Omental fat pad (tissue), 4 donors: Measurements from ENCODE around the gene ZNF598. TPM values are rescaled to one million over a fixed set of nuclear protein-coding genes. Genes with fewer than 3 reads are reported as not detected.

Experiments
- ATAC-seq: fragments of 150-250 bp; one replicate; pipeline ENCODE4 v1.9.1; 2016; ENCODE audit warnings: mild to moderate bottlenecking, moderate library complexity; ENCODE audit not compliant: low FRiP score
- DNase-seq: peaks from one replicate; pipeline ENCODE4 v3.0.0-alpha.2; 2019; ENCODE audit warnings: low spot score
- CTCF ChIP-seq, 3 donors: fragments of 450-650 bp; IDR thresholded peaks; one replicate each; pipeline ENCODE4 v1.5.1; 2016 to 2017; ENCODE audit warnings: antibody characterized with exemption in 3 of 3, mild to moderate bottlenecking in 3 of 3, moderate library complexity in 2 of 3
- total RNA-seq, 4 donors: library from RNA; depleted of rRNA; stranded (reverse); fragments of >200 nt; gene quantifications; one replicate each; pipeline ENCODE4 v1.1.0, GENCODE V29; 2016

Gene ZNF598
- total RNA-seq, 4 donors from 2014 or later = 19.1 to 49.0 (median 24.3) TPM

GRCh38 chr16:1976951-1977874, 32.4 kb downstream of the ZNF598 start:
- ATAC-seq = no peak
- DNase-seq = no peak
- no peak for TF ChIP-seq CTCF (IDR thresholded peaks at IDR 0.05)

- ATAC-seq (no peak), DNase-seq (no peak)
- no peak for TF ChIP-seq CTCF (IDR thresholded peaks at IDR 0.05)
These were observed 33.5 kb downstream of the ZNF598 start for GRCh38 chr16:1976216-1976520.

GRCh38 chr16:1975432-1976215, 34.0 kb downstream of the ZNF598 start:
- DNase-seq (no peak), ATAC-seq (no peak)
- no peak for TF ChIP-seq CTCF (IDR thresholded peaks at IDR 0.05)

GRCh38 chr16:1974157-1975070, 35.2 kb downstream of the ZNF598 start:
- DNase-seq (no peak), ATAC-seq (no peak)
- no peak for TF ChIP-seq CTCF (IDR thresholded peaks at IDR 0.05)

GRCh38 chr16:1973461-1974156, 36.0 kb downstream of the ZNF598 start:
- TF ChIP-seq CTCF (IDR thresholded peaks at IDR 0.05) = no peak
- ATAC-seq (no peak), DNase-seq (no peak)

GRCh38 chr16:1972490-1972877, 37.1 kb downstream of the ZNF598 start:
- no peak for TF ChIP-seq CTCF (IDR thresholded peaks at IDR 0.05)
- ATAC-seq = no peak
- no peak for DNase-seq
